ENCODE data around the gene RBL1. TPM values are rescaled to one million over a fixed set of nuclear protein-coding genes. Genes with fewer than 3 reads are reported as not detected.

Gene RBL1
- total RNA-seq, 1 donor from 2014 or later = 22.1 TPM

DNA sequence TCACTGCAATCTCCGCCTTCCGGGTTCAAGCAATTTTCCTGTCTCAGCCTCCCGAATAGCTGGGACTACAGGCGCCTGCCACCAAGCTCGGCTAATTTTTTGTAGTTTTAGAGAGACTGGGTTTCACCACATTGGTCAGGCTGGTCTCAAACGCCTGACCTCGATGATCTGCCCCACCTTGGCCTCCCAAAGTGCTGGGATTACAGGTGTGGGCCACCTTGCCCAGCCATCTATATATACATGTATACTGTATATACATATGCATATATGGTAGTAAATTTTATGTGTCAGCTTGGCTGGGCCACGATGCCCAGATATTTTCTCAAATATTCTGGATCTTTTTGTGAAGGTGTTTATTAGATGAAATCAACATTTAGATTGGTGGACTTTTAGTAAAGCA, 18.8 kb downstream of the RBL1 start:
- H3K27me3 ChIP-seq = no peaks in the 10 kb centered on the region
- no peak overlapping the region for H3K4me3 ChIP-seq
- no peak overlapping the region for H3K27ac Mint-ChIP-seq
- no peak overlapping the region for H3K9ac ChIP-seq
- H3K36me3 Mint-ChIP-seq = peaks cover 46% of the 10 kb centered on the region
- H3K4me2 ChIP-seq = no peak overlapping the region
- H2AFZ ChIP-seq (replicated peaks) = no peak overlapping the region
- no peak for DNase-seq (ENCODE audit: low spot score)
- no peak overlapping the region for H3K27ac ChIP-seq
- H3K4me3 Mint-ChIP-seq = no peak overlapping the region
- H3F3A ChIP-seq (ENCODE audit: low read depth) = no peaks in the 10 kb centered on the region
- no peaks in the 10 kb centered on the region for H3K4me1 Mint-ChIP-seq
- peaks cover 37% of the 10 kb centered on the region for H3K79me2 ChIP-seq (ENCODE audit: low read depth)
- peaks cover 11% of the 10 kb centered on the region for H3K36me3 ChIP-seq
- H3K27me3 Mint-ChIP-seq (ENCODE audit: insufficient read depth, low read depth) = no peaks in the 10 kb centered on the region
- H3K9me3 Mint-ChIP-seq = peaks cover 9% of the 10 kb centered on the region
- no peak for TF ChIP-seq EZH2phosphoT487 (IDR thresholded peaks at IDR 0.05)
- no peak for TF ChIP-seq EZH2 (IDR thresholded peaks at IDR 0.05)
- TF ChIP-seq, protein P1, sequence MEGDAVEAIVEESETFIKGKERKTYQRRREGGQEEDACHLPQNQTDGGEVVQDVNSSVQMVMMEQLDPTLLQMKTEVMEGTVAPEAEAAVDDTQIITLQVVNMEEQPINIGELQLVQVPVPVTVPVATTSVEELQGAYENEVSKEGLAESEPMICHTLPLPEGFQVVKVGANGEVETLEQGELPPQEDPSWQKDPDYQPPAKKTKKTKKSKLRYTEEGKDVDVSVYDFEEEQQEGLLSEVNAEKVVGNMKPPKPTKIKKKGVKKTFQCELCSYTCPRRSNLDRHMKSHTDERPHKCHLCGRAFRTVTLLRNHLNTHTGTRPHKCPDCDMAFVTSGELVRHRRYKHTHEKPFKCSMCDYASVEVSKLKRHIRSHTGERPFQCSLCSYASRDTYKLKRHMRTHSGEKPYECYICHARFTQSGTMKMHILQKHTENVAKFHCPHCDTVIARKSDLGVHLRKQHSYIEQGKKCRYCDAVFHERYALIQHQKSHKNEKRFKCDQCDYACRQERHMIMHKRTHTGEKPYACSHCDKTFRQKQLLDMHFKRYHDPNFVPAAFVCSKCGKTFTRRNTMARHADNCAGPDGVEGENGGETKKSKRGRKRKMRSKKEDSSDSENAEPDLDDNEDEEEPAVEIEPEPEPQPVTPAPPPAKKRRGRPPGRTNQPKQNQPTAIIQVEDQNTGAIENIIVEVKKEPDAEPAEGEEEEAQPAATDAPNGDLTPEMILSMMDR (IDR thresholded peaks at IDR 0.05) = no peak
- no peaks in the 10 kb centered on the region for H3K9me3 ChIP-seq (ENCODE audit: low read depth)
- no peaks in the 10 kb centered on the region for H4K20me1 ChIP-seq (ENCODE audit: low read depth)
- H3K4me1 ChIP-seq = no peaks in the 10 kb centered on the region

DNA sequence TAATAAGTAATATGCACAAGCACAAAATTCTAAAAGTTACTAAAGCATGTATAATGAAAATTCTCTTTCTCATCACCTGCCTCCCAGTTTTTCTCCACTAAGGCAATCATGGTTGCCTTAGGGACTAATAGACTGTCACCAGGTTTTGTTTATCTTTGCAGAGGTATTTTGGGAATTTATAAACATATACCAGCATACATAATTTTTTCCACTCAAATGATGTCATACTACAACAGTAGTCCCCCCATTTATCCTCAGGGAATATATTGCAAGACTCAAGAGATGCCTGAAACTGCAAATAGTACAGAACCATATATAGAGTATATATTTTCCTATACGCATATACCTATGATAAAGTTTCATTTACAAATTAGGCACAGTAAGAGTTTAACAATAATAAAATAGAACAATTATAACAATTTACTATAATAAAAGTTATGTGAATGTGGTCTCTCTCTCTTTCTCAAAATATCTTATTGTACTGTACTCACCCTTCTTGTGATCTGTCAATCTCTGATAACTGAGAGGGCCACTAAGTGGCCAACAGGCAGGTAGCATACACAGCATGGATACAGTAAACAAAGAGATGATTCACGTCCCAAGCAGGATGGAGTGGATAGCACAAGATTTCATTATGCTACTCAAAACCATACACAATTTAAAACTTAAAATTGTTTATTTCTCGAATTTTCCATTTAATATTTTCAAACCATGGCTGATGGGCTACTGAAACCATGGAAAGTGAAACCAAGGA, 19.7 kb downstream of the RBL1 start:
- no peak overlapping the region for H3K4me2 ChIP-seq
- no peaks in the 10 kb centered on the region for H4K20me1 ChIP-seq (ENCODE audit: low read depth)
- Mint-ChIP-seq H3K27me3 (ENCODE audit: insufficient read depth, low read depth) (no peaks in the 10 kb centered on the region), H3K36me3 (peaks cover 48% of the 10 kb centered on the region), H3K9me3 (peaks cover 12% of the 10 kb centered on the region), H3K27ac (no peak overlapping the region), H3K4me3 (no peak overlapping the region), H3K4me1 (peaks cover 5% of the 10 kb centered on the region)
- H3K27ac ChIP-seq = no peak overlapping the region
- peaks cover 35% of the 10 kb centered on the region for H3K79me2 ChIP-seq (ENCODE audit: low read depth)
- H3K9me3 ChIP-seq (ENCODE audit: low read depth) = no peaks in the 10 kb centered on the region
- no peak overlapping the region for H3K9ac ChIP-seq
- H3K4me1 ChIP-seq = no peaks in the 10 kb centered on the region
- no peaks in the 10 kb centered on the region for H3F3A ChIP-seq (ENCODE audit: low read depth)
- peaks cover 11% of the 10 kb centered on the region for H3K36me3 ChIP-seq
- H2AFZ ChIP-seq (replicated peaks) = no peak overlapping the region
- no peak overlapping the region for H3K4me3 ChIP-seq
- TF ChIP-seq, protein P1 (IDR thresholded peaks at IDR 0.05) = no peak
- no peak for TF ChIP-seq EZH2phosphoT487 (IDR thresholded peaks at IDR 0.05)
- TF ChIP-seq EZH2 (IDR thresholded peaks at IDR 0.05) = no peak
- no peak for DNase-seq (ENCODE audit: low spot score)
- H3K27me3 ChIP-seq = no peaks in the 10 kb centered on the region

DNA sequence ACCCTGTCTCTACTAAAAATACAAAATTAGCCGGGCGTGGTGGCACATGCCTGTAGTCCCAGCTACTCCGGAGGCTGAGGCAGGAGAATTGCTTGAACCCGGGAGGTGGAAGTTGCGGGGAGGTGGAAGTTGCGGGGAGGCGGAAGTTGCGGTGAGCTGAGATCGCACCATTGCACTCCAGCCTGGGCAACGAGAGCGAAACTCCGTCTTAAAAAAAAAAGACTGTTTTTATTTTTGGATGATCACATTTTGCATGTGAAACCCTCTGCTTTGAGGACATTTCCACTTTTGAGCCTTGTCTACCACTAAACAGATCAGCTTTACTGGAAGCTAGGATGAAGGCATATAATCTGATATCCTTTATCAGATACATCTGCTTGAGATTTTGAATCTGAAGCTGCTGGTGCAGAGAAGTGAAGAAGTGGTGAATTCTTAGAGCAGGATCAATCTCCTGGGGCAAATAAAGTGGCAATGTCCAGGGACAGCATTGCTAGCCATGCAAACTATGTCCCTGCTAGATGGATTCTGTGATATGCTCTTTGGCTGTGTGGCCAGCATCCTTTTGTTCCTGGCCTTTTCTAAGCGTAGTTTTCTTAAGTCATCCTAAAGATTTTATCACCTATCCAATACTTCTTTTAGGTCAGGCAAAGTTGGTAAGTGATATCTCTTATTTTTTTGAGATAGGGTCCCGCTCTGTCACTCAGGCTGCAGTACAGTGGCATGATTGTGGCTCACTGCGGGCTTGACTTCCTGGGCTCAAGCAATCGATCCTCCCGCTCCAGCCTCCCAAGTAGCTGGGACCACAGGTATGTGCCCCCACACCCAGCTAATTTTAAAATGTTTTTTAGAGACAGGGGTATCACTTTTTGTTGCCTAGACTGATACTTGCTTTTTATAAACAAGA, 23.3 kb downstream of the RBL1 start:
- Histone ChIP-seq H3K27ac (no peak overlapping the region), H3F3A (ENCODE audit: low read depth) (no peaks in the 10 kb centered on the region), H3K9ac (no peak overlapping the region), H3K79me2 (ENCODE audit: low read depth) (peaks cover 41% of the 10 kb centered on the region), H2AFZ (replicated peaks) (no peak overlapping the region), H3K4me1 (peaks cover 3% of the 10 kb centered on the region), H3K4me3 (no peak overlapping the region), H3K27me3 (no peaks in the 10 kb centered on the region), H3K9me3 (ENCODE audit: low read depth) (no peaks in the 10 kb centered on the region), H4K20me1 (ENCODE audit: low read depth) (no peaks in the 10 kb centered on the region), H3K4me2 (no peak overlapping the region), H3K36me3 (peaks cover 11% of the 10 kb centered on the region)
- no peak overlapping the region for H3K4me3 Mint-ChIP-seq
- H3K27ac Mint-ChIP-seq = no peak overlapping the region
- no peak for DNase-seq (ENCODE audit: low spot score)
- H3K9me3 Mint-ChIP-seq = peaks cover 12% of the 10 kb centered on the region
- peaks cover 37% of the 10 kb centered on the region for H3K36me3 Mint-ChIP-seq
- TF ChIP-seq EZH2phosphoT487 (IDR thresholded peaks at IDR 0.05) (no peak), EZH2 (IDR thresholded peaks at IDR 0.05) (no peak)
- TF ChIP-seq, protein P1 (IDR thresholded peaks at IDR 0.05) = no peak
- H3K4me1 Mint-ChIP-seq = peaks cover 8% of the 10 kb centered on the region
- no peaks in the 10 kb centered on the region for H3K27me3 Mint-ChIP-seq (ENCODE audit: insufficient read depth, low read depth)
